Lower leg skin (tissue), 4 donors: ENCODE results near the gene TPTE2. TPM values are rescaled to one million over a fixed set of nuclear protein-coding genes. Genes with fewer than 3 reads are reported as not detected.
"Not testable (repeated sequence)": the region's sequence is repeated elsewhere in the genome, so short reads cannot be mapped to it uniquely, and the experiment has no call there.

Experiments used
- DNase-seq, 2 donors: peaks; one replicate each; pipeline ENCODE4 v3.0.0-alpha.2; 2019; ENCODE audit warnings: low spot score in 2 of 2
- H3K4me3 ChIP-seq: fragments of 200-600 bp; sonication (generic); 2 replicates; pipeline ENCODE4 v1.5.1; 2017; ENCODE audit warnings: mild to moderate bottlenecking, low read depth; ENCODE audit not compliant: poor library complexity, severe bottlenecking
- POLR2A ChIP-seq, 2 donors: fragments of 450-650 bp; IDR thresholded peaks; one replicate each; pipeline ENCODE4 v1.6.1; 2016 to 2017; ENCODE audit warnings: antibody characterized with exemption in 2 of 2, mild to moderate bottlenecking in 1 of 2, moderate library complexity in 1 of 2
- WGBS, 2 donors: methylation state at CpG; one replicate each; pipeline ENCODE4 v1.1.5; 2018; 5-methylcytosine and 5-hydroxymethylcytosine counted together
- intact Hi-C: fragments of 100-400 bp; cut with DNase I; formaldehyde crosslinking; loops from one replicate; pipeline ENCODE4 v1.15.0; 2023; ENCODE audit warnings: low total_unique reads
- total RNA-seq, 4 donors: library from RNA; depleted of rRNA; stranded (reverse); fragments of >200 nt; gene quantifications; one replicate each; pipeline ENCODE4 v1.1.0, GENCODE V29; 2016
- TF ChIP-seq, protein P1 (sequence below), 3 donors: fragments of 450-650 bp; IDR thresholded peaks; one replicate each; pipeline ENCODE4 v1.5.1; 2016; ENCODE audit warnings: antibody characterized with exemption in 3 of 3, mild to moderate bottlenecking in 3 of 3, moderate library complexity in 2 of 3

Gene TPTE2
- total RNA-seq, 4 donors from 2014 or later: not detected

DNA sequence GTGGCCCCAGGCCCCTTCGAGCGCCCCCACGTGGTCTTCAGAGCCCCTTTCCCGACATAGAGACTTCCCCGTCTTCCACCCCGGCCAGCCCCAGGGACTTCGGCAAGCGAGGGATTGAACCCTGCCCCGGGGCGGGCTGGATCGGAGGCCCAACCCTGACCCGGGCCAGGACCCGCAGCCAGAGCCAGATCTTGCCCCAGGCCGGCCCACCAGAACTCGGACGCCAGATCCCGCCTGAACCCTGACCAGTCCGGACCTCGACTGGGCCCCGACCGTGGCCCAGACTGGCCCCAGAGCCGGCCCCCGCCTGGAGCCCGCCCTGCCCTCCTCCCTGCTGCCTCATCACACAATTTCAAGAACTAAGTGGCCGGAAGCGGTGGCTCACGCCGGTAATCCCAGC, 253 bp upstream of the TPTE2 start:
- TF ChIP-seq, protein P1, sequence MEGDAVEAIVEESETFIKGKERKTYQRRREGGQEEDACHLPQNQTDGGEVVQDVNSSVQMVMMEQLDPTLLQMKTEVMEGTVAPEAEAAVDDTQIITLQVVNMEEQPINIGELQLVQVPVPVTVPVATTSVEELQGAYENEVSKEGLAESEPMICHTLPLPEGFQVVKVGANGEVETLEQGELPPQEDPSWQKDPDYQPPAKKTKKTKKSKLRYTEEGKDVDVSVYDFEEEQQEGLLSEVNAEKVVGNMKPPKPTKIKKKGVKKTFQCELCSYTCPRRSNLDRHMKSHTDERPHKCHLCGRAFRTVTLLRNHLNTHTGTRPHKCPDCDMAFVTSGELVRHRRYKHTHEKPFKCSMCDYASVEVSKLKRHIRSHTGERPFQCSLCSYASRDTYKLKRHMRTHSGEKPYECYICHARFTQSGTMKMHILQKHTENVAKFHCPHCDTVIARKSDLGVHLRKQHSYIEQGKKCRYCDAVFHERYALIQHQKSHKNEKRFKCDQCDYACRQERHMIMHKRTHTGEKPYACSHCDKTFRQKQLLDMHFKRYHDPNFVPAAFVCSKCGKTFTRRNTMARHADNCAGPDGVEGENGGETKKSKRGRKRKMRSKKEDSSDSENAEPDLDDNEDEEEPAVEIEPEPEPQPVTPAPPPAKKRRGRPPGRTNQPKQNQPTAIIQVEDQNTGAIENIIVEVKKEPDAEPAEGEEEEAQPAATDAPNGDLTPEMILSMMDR (IDR thresholded peaks at IDR 0.05): no peak
- no peak for TF ChIP-seq POLR2A (IDR thresholded peaks at IDR 0.05)
- H3K4me3 ChIP-seq: no peak overlapping the region
- DNase-seq: no peak
- intact Hi-C loops: no loop called here
- WGBS, 2 donors: 86 to 92% methylated on average over 26 to 28 of the region's 28 CpGs

DNA sequence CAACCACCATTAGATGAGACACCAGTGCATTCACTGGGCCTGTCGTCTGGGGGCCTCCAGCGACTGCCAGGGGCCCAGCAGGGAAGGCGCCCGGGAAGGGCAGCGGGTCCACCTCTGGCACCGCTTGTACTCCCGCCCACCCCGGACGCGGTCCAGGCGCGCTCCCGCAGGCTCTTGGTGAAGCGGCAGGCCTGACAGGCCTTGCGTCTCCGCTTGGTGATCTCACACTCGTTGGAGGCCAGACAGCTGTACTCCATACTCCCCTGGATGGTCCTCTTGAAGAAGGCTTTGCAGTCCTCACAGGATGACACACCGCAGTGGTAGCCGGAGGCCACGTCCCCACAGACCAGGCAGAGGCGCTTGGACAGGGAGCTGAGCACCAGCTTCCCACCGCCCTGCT, 660 bp downstream of the TPTE2 start:
- intact Hi-C loops, DNase-seq, H3K4me3 ChIP-seq: not testable (repeated sequence)
- WGBS, 2 donors: 96 to 97% methylated on average over 14 to 22 of the region's 22 CpGs

DNA sequence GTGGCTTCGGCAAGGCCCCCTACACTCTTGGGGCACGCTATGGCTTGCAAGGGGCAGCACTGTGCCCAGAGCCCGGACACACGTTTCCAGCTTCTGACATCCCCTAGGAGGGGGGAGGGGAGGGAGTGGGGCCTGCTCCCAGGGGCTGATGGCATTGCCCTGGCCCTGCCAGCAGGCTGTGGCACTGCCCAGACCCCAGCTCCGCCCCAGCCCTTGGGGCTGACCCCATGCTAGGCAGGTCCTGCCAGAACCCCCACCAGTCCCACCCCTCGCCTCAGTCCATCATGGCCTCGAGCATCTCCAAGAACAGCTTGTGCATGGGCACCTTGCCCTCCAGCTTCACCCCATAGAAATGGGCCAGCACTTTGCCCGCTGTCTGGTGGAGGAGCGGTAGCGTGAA, 1.6 kb downstream of the TPTE2 start:
- DNase-seq, H3K4me3 ChIP-seq, intact Hi-C loops: not testable (repeated sequence)
- 100% methylated on average over 1 of the region's 10 CpGs; no CpG with 5 or more reads in 1 of the 2 donors for WGBS, 2 donors

DNA sequence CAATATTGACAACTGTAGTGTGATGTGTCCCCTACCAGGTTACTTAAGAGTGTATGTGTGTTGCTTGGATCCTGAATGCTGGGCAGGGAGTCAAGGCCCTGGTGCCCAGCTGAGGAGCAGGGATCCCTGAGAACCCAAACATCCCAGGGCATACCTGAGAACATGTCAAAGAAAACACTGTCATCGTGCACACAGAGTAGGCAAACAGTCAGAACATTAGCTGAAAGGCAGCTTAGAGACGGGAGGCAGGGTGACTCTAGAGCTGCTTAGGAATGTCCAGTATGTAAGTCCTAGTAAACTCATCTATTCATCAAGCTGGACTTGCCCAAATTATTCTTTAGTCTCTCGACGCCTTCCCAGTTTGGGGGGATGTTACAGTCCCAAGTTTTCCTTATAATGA, 4.0 kb downstream of the TPTE2 start:
- H3K4me3 ChIP-seq, intact Hi-C loops, DNase-seq: not testable (repeated sequence)
- 65 to 89% methylated on average over 3 of the region's 4 CpGs for WGBS, 2 donors

DNA sequence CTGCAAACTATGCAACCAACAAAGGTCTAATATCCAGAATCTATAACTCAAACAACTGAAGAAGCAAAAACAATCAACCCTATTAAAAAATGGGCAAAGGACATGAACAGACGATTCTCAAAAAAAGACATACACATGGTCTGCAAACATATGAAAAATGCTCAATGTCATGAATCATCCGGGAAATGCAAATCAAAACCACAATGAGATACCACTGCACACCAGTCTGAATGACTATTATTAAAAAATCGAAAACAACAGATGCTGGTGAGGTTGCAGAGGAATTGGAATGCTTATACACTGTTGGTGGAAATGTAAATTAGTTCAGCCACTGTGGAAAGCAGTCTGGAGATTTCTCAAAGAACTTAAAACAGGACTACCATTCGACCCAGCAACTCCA, 12.1 kb downstream of the TPTE2 start:
- intact Hi-C loops, H3K4me3 ChIP-seq, DNase-seq: not testable (repeated sequence)
- WGBS, 2 donors: 70 to 77% methylated on average over 3 to 4 of the region's 4 CpGs

DNA sequence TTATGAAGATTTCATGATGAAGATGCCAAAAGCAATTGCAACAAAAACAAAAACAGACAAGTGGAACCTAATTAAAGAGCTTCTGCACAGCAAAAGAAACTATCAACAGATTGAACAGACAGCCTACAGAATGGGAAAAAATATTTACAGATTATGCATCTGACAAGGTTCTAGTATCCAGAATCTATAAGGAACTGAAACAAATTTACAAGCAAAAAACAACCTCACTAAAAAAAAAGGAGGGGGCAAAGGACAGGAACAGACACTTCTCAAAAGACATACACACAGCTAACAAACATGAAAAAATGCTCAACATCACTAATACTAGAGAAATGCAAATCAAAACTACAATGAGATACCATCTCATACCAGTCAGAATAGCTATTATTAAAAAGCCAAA, 35.7 kb downstream of the TPTE2 start:
- intact Hi-C loops, DNase-seq, H3K4me3 ChIP-seq: not testable (repeated sequence)

DNA sequence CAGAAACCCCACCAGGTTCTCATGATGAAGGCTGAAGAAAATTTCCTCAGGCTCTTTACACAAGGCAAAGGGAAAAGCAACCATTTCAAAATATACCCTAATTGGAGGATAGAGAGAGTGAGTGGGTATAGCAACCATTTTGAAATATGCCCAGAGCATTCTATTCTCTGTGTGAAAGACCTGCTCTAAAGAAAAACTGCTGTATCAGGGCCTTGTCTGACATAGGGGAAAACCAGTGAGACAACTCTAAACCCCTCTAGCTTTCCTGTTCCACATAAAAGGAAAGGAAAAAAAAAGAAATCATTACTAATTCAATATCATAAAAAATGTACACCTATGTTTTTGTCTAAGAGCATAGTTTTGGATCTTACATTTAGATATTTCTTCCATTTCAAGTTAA, 42.3 kb downstream of the TPTE2 start:
- TF ChIP-seq, protein P1 (IDR thresholded peaks at IDR 0.05): no peak
- no peak for TF ChIP-seq POLR2A (IDR thresholded peaks at IDR 0.05)
- intact Hi-C loops: no loop called here
- DNase-seq: no peak
- H3K4me3 ChIP-seq: no peak overlapping the region

DNA sequence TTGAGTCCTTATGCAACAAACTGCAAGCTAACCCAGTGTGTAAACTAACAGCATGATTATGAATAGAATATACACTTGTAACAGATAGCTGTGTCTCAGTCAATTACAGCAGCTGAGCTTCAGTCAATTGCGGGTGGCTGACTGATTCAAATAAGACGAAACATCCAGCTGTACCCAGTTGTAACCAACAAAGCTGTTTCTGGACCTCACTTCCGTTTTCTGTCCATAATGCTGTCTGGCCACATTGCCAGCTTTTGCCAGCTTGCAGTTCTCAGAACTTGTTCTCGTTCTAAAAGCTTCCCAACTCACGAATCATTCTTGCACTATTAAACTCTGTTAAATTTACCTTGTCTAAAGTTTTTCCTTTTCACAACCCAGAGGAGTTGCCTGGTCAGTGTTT, 53.7 kb downstream of the TPTE2 start:
- intact Hi-C loops, H3K4me3 ChIP-seq, DNase-seq: not testable (repeated sequence)
- 74 to 78% methylated on average over 5 of the region's 5 CpGs for WGBS, 2 donors

DNA sequence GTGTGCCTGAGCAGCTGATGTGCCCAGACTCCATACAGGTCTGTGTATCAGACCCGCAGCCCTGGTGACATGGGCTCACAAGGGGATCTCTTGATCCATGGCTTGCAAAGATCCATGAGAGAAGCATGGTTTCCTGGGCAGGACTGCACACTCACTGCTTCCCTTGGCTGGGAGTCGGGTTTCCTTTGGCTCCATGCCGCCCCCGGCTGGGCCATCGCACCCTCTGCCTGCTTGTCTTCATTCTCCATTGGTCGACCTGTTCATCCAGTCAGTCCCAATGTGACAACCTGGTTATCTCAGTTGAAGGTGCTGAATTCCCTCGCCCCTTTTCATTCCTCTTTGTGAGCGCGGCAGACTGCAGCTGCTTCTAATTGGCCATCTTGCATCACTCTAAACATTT, 101.2 kb downstream of the TPTE2 start:
- WGBS, 2 donors: 68 to 70% methylated on average over 9 of the region's 9 CpGs
- intact Hi-C loops, H3K4me3 ChIP-seq, DNase-seq: not testable (repeated sequence)

DNA sequence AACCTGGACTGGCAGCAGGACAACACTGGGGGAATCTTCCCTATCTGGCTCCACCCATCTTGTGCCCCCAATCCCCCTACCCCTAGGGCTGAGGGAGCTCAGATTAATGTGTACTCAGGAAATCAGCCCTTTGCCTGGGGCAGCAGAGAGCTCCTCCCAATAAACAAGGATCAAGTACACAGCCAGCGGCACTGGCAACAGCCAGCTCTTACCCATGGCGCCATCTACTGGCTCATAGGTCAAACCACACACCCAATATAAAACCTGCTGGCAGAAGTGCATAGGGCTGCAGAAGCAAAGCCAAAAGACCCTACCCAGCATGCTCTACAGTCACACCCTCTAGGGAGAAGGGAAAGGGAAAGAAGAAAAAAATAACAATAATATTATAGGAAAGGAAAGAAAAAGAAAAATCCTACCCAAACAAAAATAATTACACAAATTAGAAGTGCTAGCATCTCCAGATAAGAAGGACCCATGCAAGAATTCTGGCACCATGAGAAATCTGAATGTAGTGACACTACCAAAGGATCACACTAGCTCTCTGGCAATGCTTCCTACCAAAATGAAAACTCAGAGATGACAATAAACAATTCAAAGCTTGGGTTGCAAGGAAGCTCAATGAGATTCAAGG, 122.2 kb downstream of the TPTE2 start:
- intact Hi-C loops, DNase-seq, H3K4me3 ChIP-seq: not testable (repeated sequence)
- WGBS, 2 donors: 0 to 8% methylated on average over 2 of the region's 2 CpGs

DNA sequence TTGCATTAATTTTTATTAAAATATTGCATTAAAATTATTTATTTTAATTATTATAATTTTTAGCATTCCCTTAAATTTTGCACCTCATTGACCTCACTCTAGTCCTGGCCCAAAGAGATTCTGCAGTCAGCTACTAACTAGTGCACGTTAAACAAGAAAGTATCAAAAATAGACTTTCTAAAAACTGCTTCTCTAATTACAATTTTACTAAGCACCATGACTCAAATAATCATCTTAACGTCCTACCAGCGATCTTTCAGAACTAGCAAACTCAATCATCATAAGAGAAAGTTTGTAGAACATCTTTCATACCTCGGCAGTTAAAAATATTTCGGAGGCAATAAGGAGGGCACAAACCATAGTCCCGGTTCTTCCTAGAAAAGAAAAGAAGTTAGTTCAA, 123.6 kb downstream of the TPTE2 start:
- H3K4me3 ChIP-seq, DNase-seq, intact Hi-C loops: not testable (repeated sequence)
- 78 to 79% methylated on average over 6 of the region's 6 CpGs for WGBS, 2 donors

DNA sequence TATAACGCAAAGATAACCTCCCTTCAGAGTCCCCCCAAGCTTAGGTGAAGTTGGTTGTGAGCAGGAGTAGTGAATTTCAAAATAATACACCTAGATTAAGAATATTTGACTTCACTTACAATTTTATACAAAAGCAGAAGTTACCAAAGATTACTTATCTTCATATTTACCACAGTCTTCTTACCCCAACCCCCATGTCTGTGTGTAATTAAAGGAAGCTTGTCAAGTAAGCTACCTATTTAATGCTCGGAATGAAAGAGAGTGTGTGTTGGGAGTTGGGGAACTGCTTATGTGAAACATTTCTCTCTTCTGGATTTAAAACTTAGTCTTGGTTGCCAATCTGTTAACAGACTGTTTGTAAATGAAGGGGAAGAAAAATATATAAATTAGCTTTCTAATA, 139.1 kb downstream of the TPTE2 start:
- DNase-seq, H3K4me3 ChIP-seq, intact Hi-C loops: not testable (repeated sequence)
- 79 to 82% methylated on average over 2 of the region's 2 CpGs for WGBS, 2 donors

DNA sequence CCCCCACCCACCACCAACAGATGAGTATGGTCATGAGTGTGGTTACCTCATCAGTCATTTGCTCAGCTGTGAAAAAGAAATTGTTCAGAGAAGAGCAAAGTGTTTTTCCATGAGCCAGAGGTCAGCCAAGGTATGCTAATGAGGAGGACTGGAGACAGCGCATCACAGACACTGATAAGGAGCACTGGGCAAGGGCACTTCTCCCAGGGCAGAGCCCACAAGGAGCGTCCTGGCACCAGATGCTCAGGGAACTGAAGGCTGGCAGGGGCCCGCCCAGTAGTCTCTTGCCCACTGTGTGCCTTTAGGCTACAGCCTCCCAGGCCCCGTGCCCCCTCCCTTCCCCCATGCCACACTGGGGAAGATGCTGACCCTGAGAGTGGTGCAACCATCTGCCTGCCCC, 148.8 kb downstream of the TPTE2 start:
- DNase-seq, H3K4me3 ChIP-seq, intact Hi-C loops: not testable (repeated sequence)
- WGBS, 2 donors: 78 to 88% methylated on average over 4 of the region's 4 CpGs
